ENCODE measurements around the gene PRKN.

GRCh38 chr6:161486361-161487216 is 1241.0 kb downstream of the PRKN start:
- TF ChIP-seq CTCF (IDR thresholded peaks at IDR 0.05) (no peak), POLR2A (IDR thresholded peaks at IDR 0.05) (no peak)
